Measurements from ENCODE around the gene KRTAP12-1. TPM values are rescaled to one million over a fixed set of nuclear protein-coding genes. Genes with fewer than 3 reads are reported as not detected.

The KRTAP12-1 gene
- total RNA-seq, 2 donors from 2014 or later, result not detected

DNA sequence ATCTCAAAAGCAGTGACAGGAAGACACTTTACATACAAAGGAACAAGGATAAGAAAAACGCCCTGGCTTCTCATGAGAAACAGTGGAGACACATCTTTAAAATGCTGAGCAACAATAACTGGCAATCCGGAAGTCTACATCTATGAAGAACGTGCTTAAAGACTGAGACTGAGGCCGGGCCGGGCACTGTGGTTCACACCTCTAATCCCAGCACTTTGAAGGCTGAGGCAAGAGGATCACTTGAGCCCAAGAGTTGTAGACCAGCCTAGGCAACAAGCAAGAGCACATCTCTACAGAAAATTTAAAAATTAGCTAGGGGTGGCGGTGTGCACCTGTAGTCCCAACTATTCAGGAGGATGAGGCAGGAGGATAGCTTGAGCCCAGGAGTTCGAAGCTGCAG, 2.1 kb upstream of the KRTAP12-1 start:
- H3K36me3 ChIP-seq (replicated peaks in 1 of 2; ENCODE audit: insufficient read depth in 1 of 2, low read depth in 2 of 2), result no peaks in the 10 kb centered on the region
- intact Hi-C loops (cut with DNase I), result no loop called here
- no peaks in the 10 kb centered on the region for H3K4me1 ChIP-seq
- H3K9me3 ChIP-seq, result no peaks in the 10 kb centered on the region
- no peak overlapping the region for H3K27ac ChIP-seq
- H3K27me3 ChIP-seq, result no peaks in the 10 kb centered on the region
- DNase-seq (no peak), ATAC-seq (no peak)
- TF ChIP-seq POLR2A (IDR thresholded peaks at IDR 0.05), result no peak
- TF ChIP-seq, protein P1, sequence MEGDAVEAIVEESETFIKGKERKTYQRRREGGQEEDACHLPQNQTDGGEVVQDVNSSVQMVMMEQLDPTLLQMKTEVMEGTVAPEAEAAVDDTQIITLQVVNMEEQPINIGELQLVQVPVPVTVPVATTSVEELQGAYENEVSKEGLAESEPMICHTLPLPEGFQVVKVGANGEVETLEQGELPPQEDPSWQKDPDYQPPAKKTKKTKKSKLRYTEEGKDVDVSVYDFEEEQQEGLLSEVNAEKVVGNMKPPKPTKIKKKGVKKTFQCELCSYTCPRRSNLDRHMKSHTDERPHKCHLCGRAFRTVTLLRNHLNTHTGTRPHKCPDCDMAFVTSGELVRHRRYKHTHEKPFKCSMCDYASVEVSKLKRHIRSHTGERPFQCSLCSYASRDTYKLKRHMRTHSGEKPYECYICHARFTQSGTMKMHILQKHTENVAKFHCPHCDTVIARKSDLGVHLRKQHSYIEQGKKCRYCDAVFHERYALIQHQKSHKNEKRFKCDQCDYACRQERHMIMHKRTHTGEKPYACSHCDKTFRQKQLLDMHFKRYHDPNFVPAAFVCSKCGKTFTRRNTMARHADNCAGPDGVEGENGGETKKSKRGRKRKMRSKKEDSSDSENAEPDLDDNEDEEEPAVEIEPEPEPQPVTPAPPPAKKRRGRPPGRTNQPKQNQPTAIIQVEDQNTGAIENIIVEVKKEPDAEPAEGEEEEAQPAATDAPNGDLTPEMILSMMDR (IDR thresholded peaks at IDR 0.05), result no peak
- no peak overlapping the region for H3K4me3 ChIP-seq
- WGBS, 2 donors, result 57 to 58% methylated on average over 7 of the region's 7 CpGs

DNA sequence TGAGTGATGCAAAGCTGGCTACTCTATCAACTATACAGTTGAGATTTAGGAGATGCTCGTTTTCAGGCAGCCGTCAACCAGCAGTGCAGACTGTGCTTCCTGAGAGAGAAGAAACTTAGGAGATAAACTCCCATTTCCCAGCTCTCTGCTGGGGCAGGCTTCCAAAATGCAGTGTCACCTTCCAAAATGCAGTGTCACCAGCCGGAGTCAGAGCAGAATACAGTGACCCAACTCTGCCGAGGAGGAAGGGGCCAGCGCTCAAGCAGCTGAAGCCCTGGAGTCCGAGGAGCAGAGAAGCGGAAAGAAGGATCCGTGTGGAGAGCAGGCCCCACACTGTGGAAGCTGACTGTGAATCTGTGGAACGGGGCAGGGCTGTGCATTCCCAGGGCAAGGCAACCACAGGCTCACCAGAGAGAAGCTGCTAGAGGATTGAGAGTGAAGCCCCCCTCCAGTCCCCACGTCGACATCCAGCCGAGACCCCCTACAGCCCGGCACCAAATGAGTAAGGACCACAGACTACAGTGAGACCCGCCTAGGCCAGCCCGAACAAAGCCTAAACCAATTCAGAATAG, 703 bp upstream of the KRTAP12-1 start:
- no peak for ATAC-seq
- no peak for TF ChIP-seq POLR2A (IDR thresholded peaks at IDR 0.05)
- TF ChIP-seq, protein P1 (IDR thresholded peaks at IDR 0.05), result no peak
- intact Hi-C loops (cut with DNase I), result no loop called here

DNA sequence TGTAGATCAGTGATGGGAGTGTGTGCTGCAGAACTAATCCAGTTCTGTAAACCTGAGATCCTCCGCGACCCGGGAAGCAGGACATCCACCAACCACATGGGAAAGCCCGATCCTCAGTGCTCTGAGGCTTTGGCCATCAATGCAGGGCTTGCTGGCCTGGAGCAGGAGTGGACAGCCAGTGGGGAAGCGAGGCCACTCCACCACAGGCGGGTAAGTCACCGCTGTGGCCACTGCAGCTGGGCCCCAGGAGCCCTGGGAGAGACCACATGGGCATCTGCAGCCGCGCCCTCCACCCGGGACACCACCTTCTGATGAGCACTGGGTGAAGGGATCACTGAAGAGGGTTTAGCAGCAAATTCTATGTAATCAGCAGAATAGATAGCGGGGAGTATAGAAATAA, 811 bp downstream of the KRTAP12-1 start:
- H3K27ac ChIP-seq, result no peak overlapping the region
- WGBS, 2 donors, result 66 to 68% methylated on average over 9 to 11 of the region's 11 CpGs

More for the DNA sequence above, 703 bp upstream of the KRTAP12-1 start:
- Histone ChIP-seq H3K27me3 (no peaks in the 10 kb centered on the region), H3K4me1 (no peaks in the 10 kb centered on the region), H3K36me3 (replicated peaks in 1 of 2; ENCODE audit: insufficient read depth in 1 of 2, low read depth in 2 of 2) (no peaks in the 10 kb centered on the region), H3K9me3 (no peaks in the 10 kb centered on the region), H3K27ac (no peak overlapping the region), H3K4me3 (no peak overlapping the region)
- no peak for DNase-seq
- 46 to 64% methylated on average over 9 to 15 of the region's 15 CpGs for WGBS, 2 donors

DNA sequence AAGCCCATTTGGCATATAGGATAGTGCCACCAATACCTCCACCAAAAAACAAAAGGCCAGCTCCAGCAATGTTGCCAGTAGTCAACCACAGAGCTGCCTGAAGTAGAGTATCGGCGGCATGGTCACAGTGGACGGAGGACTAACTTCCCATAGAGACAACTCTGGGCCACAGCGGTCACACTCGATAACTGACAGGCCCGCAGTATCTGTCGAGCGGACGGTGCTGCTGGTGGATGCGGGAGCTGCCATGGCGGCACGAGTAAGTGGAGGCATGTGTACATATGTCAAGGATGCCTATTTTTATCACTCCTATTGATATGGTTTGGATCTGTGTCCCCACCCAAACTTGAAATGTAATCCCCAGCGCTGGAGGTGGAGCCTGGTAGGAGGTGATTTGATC, 4.1 kb downstream of the KRTAP12-1 start:
- no peak for DNase-seq
- intact Hi-C loops (cut with DNase I), result no loop called here
- 82 to 94% methylated on average over 13 of the region's 13 CpGs for WGBS, 2 donors
- no peak for ATAC-seq
- Histone ChIP-seq H3K27me3 (no peaks in the 10 kb centered on the region), H3K27ac (no peak overlapping the region), H3K9me3 (no peaks in the 10 kb centered on the region), H3K4me3 (no peak overlapping the region), H3K36me3 (replicated peaks in 1 of 2; ENCODE audit: insufficient read depth in 1 of 2, low read depth in 2 of 2) (no peaks in the 10 kb centered on the region), H3K4me1 (no peaks in the 10 kb centered on the region)
- TF ChIP-seq, protein P1 (IDR thresholded peaks at IDR 0.05), result no peak
- no peak for TF ChIP-seq POLR2A (IDR thresholded peaks at IDR 0.05)

More for the DNA sequence above, 811 bp downstream of the KRTAP12-1 start:
- ATAC-seq (no peak), DNase-seq (no peak)
- Histone ChIP-seq H3K4me3 (no peak overlapping the region), H3K9me3 (no peaks in the 10 kb centered on the region), H3K4me1 (no peaks in the 10 kb centered on the region), H3K27me3 (no peaks in the 10 kb centered on the region), H3K36me3 (replicated peaks in 1 of 2; ENCODE audit: insufficient read depth in 1 of 2, low read depth in 2 of 2) (no peaks in the 10 kb centered on the region)
- no peak for TF ChIP-seq POLR2A (IDR thresholded peaks at IDR 0.05)
- TF ChIP-seq, protein P1 (IDR thresholded peaks at IDR 0.05), result no peak
- intact Hi-C loops (cut with DNase I), result no loop called here

DNA sequence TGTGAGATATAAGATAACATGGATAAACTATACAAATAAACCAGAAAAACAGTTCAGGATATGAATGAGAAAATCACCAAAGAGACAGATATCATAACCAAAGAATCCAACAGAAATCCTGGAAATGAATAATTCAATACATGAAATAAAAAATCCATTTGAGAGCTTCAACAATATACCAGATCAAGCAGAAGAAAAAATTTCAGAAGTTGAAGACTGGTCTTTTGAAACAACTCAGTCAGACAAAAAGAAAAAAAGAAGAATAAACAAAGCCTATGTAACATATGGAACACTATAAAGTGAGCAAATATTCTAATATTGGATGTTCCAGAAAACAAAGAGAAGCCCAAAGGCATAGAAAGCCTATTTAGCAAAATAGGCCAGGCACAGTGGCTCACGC, 10.1 kb downstream of the KRTAP12-1 start:
- Histone ChIP-seq H3K9me3 (peaks cover 0 to 12% (median 0%) of the 10 kb centered on the region in 3 donors), H3K27ac (no peak overlapping the region), H3K27me3 (no peaks in the 10 kb centered on the region), H3K36me3 (replicated peaks in 1 of 2; ENCODE audit: insufficient read depth in 1 of 2, low read depth in 2 of 2) (no peaks in the 10 kb centered on the region), H3K4me3 (no peak overlapping the region), H3K4me1 (no peaks in the 10 kb centered on the region)
- TF ChIP-seq, protein P1 (IDR thresholded peaks at IDR 0.05), result no peak
- no peak for TF ChIP-seq POLR2A (IDR thresholded peaks at IDR 0.05)
- ATAC-seq (no peak), DNase-seq (no peak)
- 82 to 100% methylated on average over 1 of the region's 1 CpG for WGBS, 2 donors
- intact Hi-C loops (cut with DNase I), result no loop called here

Data from body of pancreas (tissue), 4 donors.